ENCODE results near the gene ESRP2. TPM values are rescaled to one million over a fixed set of nuclear protein-coding genes. Genes with fewer than 3 reads are reported as not detected.
A peak's percentile ranks its signal among the peaks of the same experiment; 100 is the strongest.

Gene ESRP2
- total RNA-seq = under 1 TPM in 1 of 2 experiments, not detected in 1; 0.08 TPM

DNA sequence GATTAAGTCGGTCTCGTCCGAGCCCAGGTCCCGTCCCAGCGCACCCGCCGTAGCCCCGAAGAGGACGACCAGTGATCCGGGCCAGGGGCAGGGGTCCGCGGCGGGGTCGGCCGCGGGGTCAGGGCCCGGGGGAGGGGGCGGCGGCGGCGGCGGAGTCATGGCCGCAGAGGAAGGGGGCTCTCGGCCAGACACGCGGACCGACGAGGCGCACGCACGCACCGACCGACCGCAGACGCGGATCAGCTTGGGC lies at the start of gene ESRP2:
Gene ESRP2, minus strand, starts transcription at position 241 of the 250 bp plus-strand sequence. Its CDS starts 82 bp downstream, at position 159.
- H3K4me1 Mint-ChIP-seq = peaks cover 35% of the 10 kb centered on the region
- H3K4me3 Mint-ChIP-seq = peak within 1 kb of the TSS; percentile 94
- peak within 1 kb of the TSS; percentile 72 for H3K27ac Mint-ChIP-seq
- no peak for DNase-seq
- no peaks in the 10 kb centered on the region for H3K9me3 Mint-ChIP-seq
- no peaks in the 10 kb centered on the region for H3K36me3 Mint-ChIP-seq (ENCODE audit: low read depth)
- ChIA-PET POLR2A (interaction anchor here (0.6 kb wide), 1 partner anchor 71 kb away, joined by 3 read pairs; no protein-coding TSS in a partner anchor), CTCF (no interaction called here)
- H3K27me3 Mint-ChIP-seq = peaks cover 8% of the 10 kb centered on the region

DNA sequence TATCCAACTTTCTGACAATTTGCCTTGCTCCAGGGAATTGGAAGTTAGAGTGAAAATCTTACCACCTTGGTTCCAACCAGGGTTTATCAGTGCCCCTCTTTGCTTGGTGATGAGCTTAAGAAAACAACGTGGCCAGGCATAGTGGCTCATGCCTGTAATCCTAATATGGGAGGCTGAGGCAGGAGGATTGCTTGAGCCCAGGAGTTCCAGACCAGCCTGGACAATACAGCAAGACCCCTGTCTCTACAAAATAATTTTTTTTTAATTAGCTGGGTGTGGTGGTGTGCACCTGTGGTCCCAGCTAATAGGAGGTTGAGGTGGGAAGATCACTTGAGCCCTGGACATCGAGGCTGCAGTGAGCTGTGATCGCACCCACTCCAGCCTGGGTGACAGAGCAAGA lies 49.8 kb upstream of the ESRP2 start:
- DNase-seq = no peak
- Mint-ChIP-seq H3K4me3 (peak overlapping the region; percentile 72), H3K9me3 (no peaks in the 10 kb centered on the region), H3K4me1 (peaks cover 98% of the 10 kb centered on the region), H3K27me3 (no peaks in the 10 kb centered on the region), H3K36me3 (ENCODE audit: low read depth) (peaks cover 72% of the 10 kb centered on the region), H3K27ac (peak overlapping the region; percentile 83)
- ChIA-PET CTCF (interaction anchor here (1.7 to 8.9 kb wide), 7 partner anchors 9 to 25 kb away, joined by 4 to 54 read pairs (median 15); partner anchors contain the start of genes PRMT7, SLC7A6 and SLC7A6OS), POLR2A (interaction anchor here (0.7 kb wide), 1 partner anchor 25 kb away, joined by 3 read pairs; the partner anchor contains the start of genes PRMT7 and SLC7A6OS)

DNA sequence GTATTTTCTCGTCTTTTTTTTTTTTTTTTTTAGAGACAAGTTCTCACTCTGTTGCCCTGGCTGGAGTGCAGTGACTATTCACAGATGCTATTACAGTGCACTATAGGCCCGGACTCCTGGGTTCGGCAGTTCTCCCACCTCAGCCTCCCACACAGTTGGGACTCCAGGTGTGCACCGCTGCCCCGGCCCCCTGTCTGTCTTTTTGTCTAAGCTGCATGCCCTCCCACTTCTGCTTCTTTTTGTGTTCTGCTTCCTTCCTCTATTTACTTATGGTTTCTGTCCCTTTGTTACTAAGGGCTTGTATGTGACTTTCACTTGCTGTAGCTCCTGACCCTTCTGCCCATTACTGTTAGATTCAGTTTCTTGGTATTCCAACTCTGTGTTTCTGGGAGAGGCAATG lies 48.9 kb upstream of the ESRP2 start:
- CTCF ChIA-PET = interaction anchor here (0.6 to 8.9 kb wide), 8 partner anchors 10 to 220 kb away, joined by 3 to 54 read pairs (median 12); partner anchors contain the start of gene SLC7A6
- Mint-ChIP-seq H3K27ac (peak overlapping the region; percentile 83), H3K9me3 (no peaks in the 10 kb centered on the region), H3K4me3 (peak overlapping the region; percentile 72), H3K4me1 (peaks cover 95% of the 10 kb centered on the region), H3K27me3 (no peaks in the 10 kb centered on the region), H3K36me3 (ENCODE audit: low read depth) (peaks cover 72% of the 10 kb centered on the region)
- no peak for DNase-seq
- POLR2A ChIA-PET = no interaction called here

DNA sequence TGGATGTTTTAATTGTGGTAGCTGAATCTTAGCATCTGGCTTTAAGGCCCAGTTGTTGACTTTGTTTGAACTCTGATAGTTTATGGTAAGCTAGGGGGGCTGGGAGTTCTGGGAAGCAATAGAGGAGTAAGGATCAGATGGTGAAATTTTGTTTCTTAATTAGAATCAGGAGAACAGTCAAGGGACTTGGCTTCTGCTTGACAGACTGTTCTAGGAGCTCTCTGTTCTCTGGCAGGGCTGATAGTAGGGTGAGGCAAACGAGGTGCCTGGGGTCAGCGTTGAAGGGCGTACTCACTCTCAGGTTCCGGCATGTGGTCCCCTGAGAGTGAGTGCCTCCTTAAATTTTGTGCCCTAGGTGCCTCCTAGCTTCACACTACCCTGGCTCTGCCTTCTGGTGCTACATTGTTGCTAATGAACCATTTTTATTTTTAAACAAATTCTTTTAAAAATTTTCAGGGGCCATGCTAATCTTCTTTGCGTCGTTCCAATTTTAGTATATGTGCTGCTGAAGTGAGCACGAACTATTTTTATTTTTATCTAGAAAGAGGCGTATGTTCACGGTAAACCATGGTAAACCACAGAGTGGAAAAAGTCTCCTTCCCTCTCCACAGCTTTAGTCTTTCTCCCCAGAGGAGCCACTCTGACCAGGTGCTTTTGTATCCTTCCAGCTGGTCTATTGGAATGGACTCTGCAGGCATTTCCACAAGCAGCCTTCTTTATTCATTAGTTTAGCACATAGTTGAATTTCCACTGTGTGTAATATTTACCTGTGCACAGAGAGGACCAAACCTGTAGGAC lies 48.1 kb upstream of the ESRP2 start:
- H3K27ac Mint-ChIP-seq = peak overlapping the region; percentile 83
- H3K4me1 Mint-ChIP-seq = peaks cover 94% of the 10 kb centered on the region
- DNase-seq = peak; percentile 22
- POLR2A ChIA-PET = interaction anchor here (0.6 kb wide), 1 partner anchor 50 kb away, joined by 3 read pairs; no protein-coding TSS in a partner anchor
- CTCF ChIA-PET = interaction anchor here (0.6 to 8.9 kb wide), 10 partner anchors 8 to 221 kb away, joined by 3 to 54 read pairs (median 7); partner anchors contain the start of gene SLC7A6
- H3K27me3 Mint-ChIP-seq = no peaks in the 10 kb centered on the region
- peak overlapping the region; percentile 72 for H3K4me3 Mint-ChIP-seq
- H3K9me3 Mint-ChIP-seq = no peaks in the 10 kb centered on the region
- H3K36me3 Mint-ChIP-seq (ENCODE audit: low read depth) = peaks cover 72% of the 10 kb centered on the region

DNA sequence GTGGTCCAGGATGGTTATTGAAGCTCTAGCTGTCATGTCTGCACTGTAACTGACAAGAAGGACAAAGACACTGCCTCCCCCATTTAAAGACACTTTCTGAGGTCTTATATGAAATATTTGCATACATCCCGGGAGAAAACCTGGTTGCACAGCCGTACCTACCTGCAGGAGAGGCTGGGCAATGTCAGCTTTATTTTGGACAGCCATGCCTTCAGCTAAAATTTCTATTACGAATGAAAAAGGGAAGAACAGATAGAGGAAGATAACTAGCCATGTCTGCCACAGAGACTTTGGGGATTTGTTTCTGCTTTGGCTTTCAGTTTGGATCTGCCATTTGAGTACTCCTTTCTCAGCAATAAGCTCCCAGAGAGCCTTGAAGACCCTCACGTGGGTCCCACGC lies 47.4 kb upstream of the ESRP2 start:
- no peaks in the 10 kb centered on the region for H3K9me3 Mint-ChIP-seq
- H3K27ac Mint-ChIP-seq = peak overlapping the region; percentile 83
- H3K27me3 Mint-ChIP-seq = no peaks in the 10 kb centered on the region
- H3K36me3 Mint-ChIP-seq (ENCODE audit: low read depth) = peaks cover 71% of the 10 kb centered on the region
- ChIA-PET POLR2A (no interaction called here), CTCF (interaction anchor here (1.0 to 8.9 kb wide), 9 partner anchors 9 to 85 kb away, joined by 3 to 54 read pairs (median 8); partner anchors contain the start of gene SLC7A6)
- peaks cover 89% of the 10 kb centered on the region for H3K4me1 Mint-ChIP-seq
- peak overlapping the region; percentile 72 for H3K4me3 Mint-ChIP-seq
- no peak for DNase-seq

DNA sequence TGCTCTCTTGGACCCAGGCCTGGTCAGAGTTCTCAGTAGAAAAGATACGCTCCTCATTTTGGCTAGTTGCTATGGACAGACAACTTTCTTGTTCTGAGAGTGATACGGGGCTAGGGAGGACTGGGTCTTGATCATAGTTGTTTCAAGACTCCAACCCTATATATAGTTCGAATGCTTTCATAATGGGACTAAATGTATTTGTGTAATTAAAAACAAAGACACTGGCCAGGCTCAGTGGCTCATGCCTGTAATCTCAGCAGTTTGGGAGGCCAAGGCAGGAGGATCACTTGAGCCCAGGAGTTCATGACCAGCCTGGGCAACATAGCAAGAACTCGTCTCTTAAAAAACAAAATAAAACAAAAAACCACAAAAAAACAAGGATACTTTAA lies 46.1 kb upstream of the ESRP2 start:
- no peaks in the 10 kb centered on the region for H3K9me3 Mint-ChIP-seq
- DNase-seq = no peak
- no peaks in the 10 kb centered on the region for H3K27me3 Mint-ChIP-seq
- peaks cover 76% of the 10 kb centered on the region for H3K4me1 Mint-ChIP-seq
- no peak overlapping the region for H3K4me3 Mint-ChIP-seq
- peaks cover 61% of the 10 kb centered on the region for H3K36me3 Mint-ChIP-seq (ENCODE audit: low read depth)
- CTCF ChIA-PET = interaction anchor here (1.2 kb wide), 1 partner anchor 10 kb away, joined by 3 read pairs; no protein-coding TSS in a partner anchor
- POLR2A ChIA-PET = no interaction called here
- peak overlapping the region; percentile 88 for H3K27ac Mint-ChIP-seq

DNA sequence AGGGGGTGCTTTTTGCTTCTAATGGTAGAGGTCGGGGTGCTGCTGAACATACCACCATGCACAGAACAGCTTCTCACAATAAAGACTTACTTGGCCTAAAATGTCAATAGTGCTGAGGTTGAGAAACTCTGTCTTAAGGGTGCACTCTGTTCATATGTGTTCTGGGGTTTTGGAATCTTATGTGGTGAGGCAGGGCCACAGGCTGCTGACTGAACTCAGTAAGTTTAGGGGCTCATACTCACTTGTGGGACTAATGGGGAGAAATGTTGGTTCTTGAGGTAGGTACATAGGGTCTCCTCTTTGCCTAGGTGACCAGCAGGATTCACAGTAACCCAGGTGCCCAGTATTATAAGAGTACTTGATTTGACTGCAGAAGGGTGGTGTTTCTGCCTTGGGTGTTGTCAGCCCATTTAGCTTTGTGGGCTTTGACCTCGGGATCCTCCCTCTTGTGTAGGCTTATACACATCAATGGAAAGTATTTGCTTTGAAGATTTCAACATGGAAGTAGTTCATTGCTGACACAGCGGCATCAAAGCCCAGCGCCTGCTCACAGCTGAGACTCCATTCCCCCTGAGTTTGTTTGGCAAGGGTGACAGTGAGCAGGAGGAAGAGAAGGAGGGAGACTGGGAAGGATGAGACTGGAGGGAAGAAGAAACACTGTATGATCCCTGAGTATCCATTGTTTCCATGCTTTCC lies 45.6 kb upstream of the ESRP2 start:
- no peaks in the 10 kb centered on the region for H3K9me3 Mint-ChIP-seq
- H3K4me1 Mint-ChIP-seq = peaks cover 73% of the 10 kb centered on the region
- ChIA-PET POLR2A (no interaction called here), CTCF (interaction anchor here (1.2 to 2.9 kb wide), 2 partner anchors 9 to 17 kb away, joined by 3 to 22 read pairs; partner anchors contain the start of gene SLC7A6)
- DNase-seq = peak; percentile 49
- H3K27ac Mint-ChIP-seq = peak overlapping the region; percentile 88
- H3K4me3 Mint-ChIP-seq = peak overlapping the region; percentile 10
- peaks cover 61% of the 10 kb centered on the region for H3K36me3 Mint-ChIP-seq (ENCODE audit: low read depth)
- no peaks in the 10 kb centered on the region for H3K27me3 Mint-ChIP-seq

DNA sequence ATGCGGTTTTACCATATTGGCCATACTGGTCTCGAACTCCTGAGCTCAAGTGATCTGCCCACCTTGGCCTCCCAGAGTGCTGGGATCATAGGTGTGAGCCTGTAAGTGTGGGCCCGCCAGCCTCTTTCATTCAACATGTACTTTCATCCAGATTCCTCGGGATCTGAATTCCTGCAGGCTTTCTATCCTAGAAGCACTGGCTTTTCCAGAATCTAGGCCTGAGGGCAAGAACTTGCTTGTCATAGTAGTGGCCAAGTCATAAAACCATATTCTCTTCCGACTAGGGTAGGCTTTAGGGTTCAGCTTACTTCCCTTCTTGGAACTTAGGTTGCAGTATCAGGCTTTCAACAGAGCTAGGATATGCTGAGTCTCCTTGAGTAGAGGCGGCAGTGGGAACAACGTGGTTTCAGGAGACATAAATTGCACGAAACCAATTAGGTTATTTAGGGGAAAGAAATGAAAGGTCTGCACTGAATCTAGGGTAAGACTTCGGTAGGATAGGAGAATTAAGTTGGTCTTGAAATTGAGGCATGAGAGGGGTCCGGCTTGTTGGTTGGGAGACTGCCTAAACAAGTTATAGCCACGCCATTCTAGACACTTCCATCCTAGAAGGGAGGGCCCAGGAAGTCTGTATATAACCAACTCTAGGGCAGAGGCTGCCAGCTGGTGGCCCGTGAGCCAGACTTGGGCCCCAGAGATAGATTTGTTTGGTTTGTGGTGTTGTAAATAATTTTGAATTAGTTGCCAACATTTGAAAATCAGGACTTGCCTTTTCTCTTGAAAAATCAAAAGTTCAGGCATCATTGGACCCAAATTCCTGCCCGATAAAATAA lies 44.0 kb upstream of the ESRP2 start:
- ChIA-PET POLR2A (no interaction called here), CTCF (interaction anchor here (1.0 to 3.1 kb wide), 4 partner anchors 12 to 20 kb away, joined by 3 to 22 read pairs (median 11); partner anchors contain the start of gene SLC7A6)
- Mint-ChIP-seq H3K36me3 (ENCODE audit: low read depth) (peaks cover 67% of the 10 kb centered on the region), H3K27ac (peak overlapping the region; percentile 59), H3K4me1 (peaks cover 74% of the 10 kb centered on the region), H3K4me3 (no peak overlapping the region), H3K27me3 (no peaks in the 10 kb centered on the region), H3K9me3 (no peaks in the 10 kb centered on the region)
- no peak for DNase-seq

DNA sequence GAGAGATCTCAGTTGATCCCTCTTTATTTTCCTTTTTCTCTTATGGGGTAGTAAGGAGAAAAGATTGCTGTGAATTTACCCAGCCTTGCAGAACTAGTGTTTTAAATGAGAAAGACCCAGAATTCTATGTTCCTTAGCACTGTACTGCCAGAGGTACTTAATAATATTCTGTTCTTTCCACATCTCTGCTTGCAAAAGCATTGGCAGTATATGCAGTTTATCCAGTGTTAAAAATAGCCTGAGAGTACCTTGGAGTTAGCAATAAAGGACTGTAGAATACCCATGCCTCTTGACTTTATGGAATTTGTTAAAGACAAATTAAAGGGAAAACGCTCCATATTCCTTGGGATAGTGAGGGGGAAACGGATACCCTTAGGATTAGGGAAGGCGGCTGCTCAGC lies 40.3 kb upstream of the ESRP2 start:
- Mint-ChIP-seq H3K36me3 (ENCODE audit: low read depth) (peaks cover 64% of the 10 kb centered on the region), H3K4me3 (peak overlapping the region; percentile 49), H3K27ac (peak overlapping the region; percentile 94), H3K9me3 (no peaks in the 10 kb centered on the region), H3K27me3 (no peaks in the 10 kb centered on the region), H3K4me1 (peaks cover 73% of the 10 kb centered on the region)
- POLR2A ChIA-PET = interaction anchor here (0.7 to 1.0 kb wide), 2 partner anchors 13 to 1362 kb away, joined by 3 read pairs; no protein-coding TSS in a partner anchor
- CTCF ChIA-PET = interaction anchor here (1.1 to 3.6 kb wide), 4 partner anchors 12 to 21 kb away, joined by 3 to 16 read pairs (median 10); partner anchors contain the start of gene SLC7A6
- DNase-seq = no peak

DNA sequence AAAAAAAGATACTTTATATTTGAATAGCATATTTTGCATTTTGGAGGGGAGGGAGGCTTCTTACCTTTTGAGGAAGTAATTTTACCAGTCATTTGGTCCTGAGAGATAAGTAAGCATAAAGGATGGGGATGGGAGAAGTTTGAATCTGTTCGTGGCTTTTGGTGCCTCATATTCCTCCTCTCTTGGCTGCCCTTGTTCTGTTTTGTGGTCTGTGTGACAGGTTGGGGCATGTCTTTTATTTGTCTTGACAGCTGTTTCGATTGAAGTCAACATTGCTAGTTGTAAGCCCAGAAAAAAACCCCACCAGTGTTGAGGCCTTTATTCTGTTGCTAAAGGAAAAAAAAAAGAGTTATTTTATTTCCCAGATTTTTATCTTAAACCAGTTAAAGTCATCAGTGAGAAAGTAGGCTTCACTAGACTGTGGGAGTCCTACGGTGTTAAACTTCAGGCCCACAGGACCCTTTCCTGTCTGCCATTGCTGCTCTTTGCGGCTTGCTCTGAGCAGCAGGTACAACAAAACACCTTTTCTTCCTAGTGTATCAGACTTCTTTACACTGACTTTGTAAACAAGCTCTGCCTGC lies 39.8 kb upstream of the ESRP2 start:
- H3K36me3 Mint-ChIP-seq (ENCODE audit: low read depth) = peaks cover 63% of the 10 kb centered on the region
- peak; percentile 73 for DNase-seq
- peak overlapping the region; percentile 49 for H3K4me3 Mint-ChIP-seq
- no peaks in the 10 kb centered on the region for H3K27me3 Mint-ChIP-seq
- POLR2A ChIA-PET = interaction anchor here (1.0 kb wide), 1 partner anchor 14 kb away, joined by 3 read pairs; no protein-coding TSS in a partner anchor
- CTCF ChIA-PET = interaction anchor here (1.1 to 3.6 kb wide), 7 partner anchors 12 to 24 kb away, joined by 3 to 16 read pairs (median 10); partner anchors contain the start of gene SLC7A6
- peak overlapping the region; percentile 94 for H3K27ac Mint-ChIP-seq
- H3K9me3 Mint-ChIP-seq = no peaks in the 10 kb centered on the region
- peaks cover 72% of the 10 kb centered on the region for H3K4me1 Mint-ChIP-seq

DNA sequence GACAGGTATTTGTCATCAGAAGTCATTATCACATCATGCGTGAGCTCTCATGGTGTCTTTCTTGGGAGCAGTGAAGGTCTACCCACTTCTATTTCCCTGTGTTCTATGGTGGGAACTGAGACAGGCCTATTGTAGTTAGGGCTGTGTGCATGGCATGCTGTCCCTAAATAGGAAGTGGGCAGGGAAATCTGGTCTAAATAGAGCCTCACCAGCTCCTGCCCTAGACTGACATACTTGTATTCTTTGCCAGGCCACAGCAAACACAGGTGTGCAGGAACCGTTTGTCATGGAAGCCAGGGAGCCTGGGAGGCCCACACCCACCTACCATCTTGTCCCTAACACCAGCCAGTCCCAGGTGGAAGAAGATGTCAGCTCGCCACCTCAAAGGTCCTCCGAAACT lies 38.5 kb upstream of the ESRP2 start:
- peak overlapping the region; percentile 94 for H3K27ac Mint-ChIP-seq
- H3K4me3 Mint-ChIP-seq = no peak overlapping the region
- CTCF ChIA-PET = interaction anchor here (1.4 to 3.6 kb wide), 6 partner anchors 10 to 25 kb away, joined by 3 to 16 read pairs (median 12); partner anchors contain the start of gene SLC7A6
- no peaks in the 10 kb centered on the region for H3K9me3 Mint-ChIP-seq
- H3K4me1 Mint-ChIP-seq = peaks cover 74% of the 10 kb centered on the region
- H3K36me3 Mint-ChIP-seq (ENCODE audit: low read depth) = peaks cover 64% of the 10 kb centered on the region
- DNase-seq = no peak
- no peaks in the 10 kb centered on the region for H3K27me3 Mint-ChIP-seq
- POLR2A ChIA-PET = interaction anchor here (0.7 kb wide), 1 partner anchor 15 kb away, joined by 3 read pairs; no protein-coding TSS in a partner anchor

Measured in activated CD4-positive, alpha-beta T cell treated with anti-CD3 and anti-CD28 coated beads, Interleukin-2, amount 10 ng/mL, durations not matched to agents 7 days and 5 days (primary cell).